Stomach (tissue), 9 donors: ENCODE measurements around the gene MUC21. TPM values are rescaled to one million over a fixed set of nuclear protein-coding genes. Genes with fewer than 3 reads are reported as not detected.
"Not testable (repeated sequence)": the region's sequence is repeated elsewhere in the genome, so short reads cannot be mapped to it uniquely, and the experiment has no call there.

ENCODE experiments used
- DNase-seq, 2 donors: peaks; one replicate each; pipeline versions ENCODE4 v3.0.0 to v3.0.0-alpha.2; 2013 to 2019
- H3K27ac ChIP-seq, 5 donors: fragments of 200-600 bp in 4 of 5; sonication (generic) in 4 of 5; one replicate each; pipeline ENCODE4 v1.5.1; 2013 to 2019; ENCODE audit warnings: mild to moderate bottlenecking in 1 of 5, moderate library complexity in 1 of 5
- H3K27me3 ChIP-seq, 3 donors: fragments of 200-600 bp; sonication (generic); one replicate each; pipeline ENCODE4 v1.5.1; 2017 to 2019; ENCODE audit warnings: mixed run types in 1 of 3
- H3K36me3 ChIP-seq, 4 donors: fragments of 200-600 bp; sonication (generic); 1 replicate in 3 of 4; 2 replicates in 1 of 4; pipeline ENCODE4 v1.5.1; 2016 to 2019
- H3K4me1 ChIP-seq, 4 donors: fragments of 200-600 bp; sonication (generic); one replicate each; pipeline ENCODE4 v1.5.1; 2016 to 2019
- H3K4me3 ChIP-seq, 4 donors: fragments of 200-600 bp; sonication (generic) in 3 of 4; one replicate each; pipeline ENCODE4 v1.5.1; 2016 to 2019; ENCODE audit warnings: mild to moderate bottlenecking in 1 of 4
- H3K9me3 ChIP-seq, 4 donors: fragments of 200-600 bp; sonication (generic); one replicate each; pipeline ENCODE4 v1.5.1; 2016 to 2019
- CTCF ChIP-seq, 7 experiments: fragments of 450-650 bp in 4 of 7; fragments of 200-600 bp in 3 of 7; sonication (generic) in 3 of 7; IDR thresholded peaks; one replicate each; pipeline ENCODE4 v1.5.1; 2016 to 2019; ENCODE audit warnings: antibody characterized with exemption in 7 of 7, control low read depth in 2 of 7, mild to moderate bottlenecking in 1 of 7
- EP300 ChIP-seq: sonication (generic); formaldehyde crosslinking; IDR thresholded peaks from one replicate; pipeline ENCODE4 v1.6.1; 2017; ENCODE audit warnings: antibody characterized with exemption
- POLR2A ChIP-seq, 4 donors: fragments of 450-650 bp; IDR thresholded peaks; one replicate each; pipeline ENCODE4 v1.6.1; 2016; ENCODE audit warnings: antibody characterized with exemption in 4 of 4, control low read depth in 2 of 4, mild to moderate bottlenecking in 1 of 4, moderate library complexity in 1 of 4
- POLR2AphosphoS5 ChIP-seq, 3 donors: sonication (generic); formaldehyde crosslinking; IDR thresholded peaks; one replicate each; pipeline ENCODE4 v1.6.1; 2016; ENCODE audit warnings: antibody characterized with exemption in 3 of 3
- WGBS, 5 donors: extraction: QIAGEN DNeasy Blood & Tissue Kit in 3 of 5; methylation state at CpG; one replicate each; pipeline versions ENCODE4 v1.1.5 to v1.1.7; 2013 to 2018; 5-methylcytosine and 5-hydroxymethylcytosine counted together
- intact Hi-C: fragments of 100-400 bp; cut with DNase I; formaldehyde crosslinking; loops from one replicate; pipeline ENCODE4 v1.15.1; 2023; ENCODE audit warnings: low total_unique reads
- polyA plus RNA-seq, 3 donors: library from polyadenylated mRNA; stranded (reverse); fragments of 200-250 nt; gene quantifications; one replicate each; pipeline ENCODE4 v1.2.3, GENCODE V29; 2013
- total RNA-seq, 5 donors: library from RNA; depleted of rRNA; stranded (reverse); fragments of >200 nt; gene quantifications; one replicate each; pipeline versions ENCODE4 v1.1.0 to v1.2.3, GENCODE V29; 2014 to 2016
- donor health status: healthy with polysubstance abuse.
- donor health status: Bipolar disorder and iron deficiency.
- donor health status: healthy.

The MUC21 gene
- total and polyA plus RNA-seq, 8 donors: 0.18 to 131 (median 1.6) TPM; not detected in 1

GRCh38 chr6:30963641-30964040, 19.9 kb upstream of the MUC21 start:
- no peak for TF ChIP-seq EP300
- no peak for TF ChIP-seq CTCF (IDR thresholded peaks at IDR 0.05)
- no peak for TF ChIP-seq POLR2AphosphoS5 (IDR thresholded peaks at IDR 0.05)
- no peak for TF ChIP-seq POLR2A (IDR thresholded peaks at IDR 0.05)
- Histone ChIP-seq H3K36me3 (no peaks in the 10 kb centered on the region), H3K27me3 (no peaks in the 10 kb centered on the region), H3K4me3 (no peak overlapping the region), H3K9me3 (no peaks in the 10 kb centered on the region), H3K27ac (no peak overlapping the region), H3K4me1 (peaks cover 0 to 6% (median 0%) of the 10 kb centered on the region in 4 donors)
- DNase-seq: no peak
- WGBS, 5 donors: 74 to 85% (median 78%) methylated on average over 6 of the region's 6 CpGs
- intact Hi-C loops: no loop called here

DNA sequence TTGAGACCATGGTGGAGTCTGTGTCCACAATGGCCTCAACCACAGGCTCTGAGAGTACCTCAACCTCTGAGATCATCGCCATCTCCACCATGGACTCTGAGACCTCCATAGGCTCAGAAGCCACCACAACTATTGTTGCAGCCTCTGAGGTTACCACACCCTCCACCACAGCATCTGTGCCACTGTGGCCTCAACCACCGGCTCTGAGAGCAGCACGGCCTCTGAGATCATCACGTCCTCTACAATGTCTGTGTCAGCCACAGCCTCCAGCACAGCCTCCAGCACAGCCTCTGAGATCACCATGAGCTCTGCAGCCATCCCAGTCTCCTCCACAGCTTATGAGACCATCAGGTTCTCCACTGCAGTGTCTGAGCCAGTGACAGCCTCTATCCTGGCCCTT, 19.4 kb upstream of the MUC21 start:
- no peak for DNase-seq
- H3K36me3 ChIP-seq: no peaks in the 10 kb centered on the region
- no peaks in the 10 kb centered on the region for H3K27me3 ChIP-seq
- no peak overlapping the region for H3K4me3 ChIP-seq
- TF ChIP-seq POLR2AphosphoS5 (IDR thresholded peaks at IDR 0.05) (no peak), CTCF (IDR thresholded peaks at IDR 0.05) (no peak), POLR2A (IDR thresholded peaks at IDR 0.05) (no peak), EP300 (no peak)
- intact Hi-C loops: no loop called here
- peaks cover 0 to 6% (median 0%) of the 10 kb centered on the region in 4 donors for H3K4me1 ChIP-seq
- no peaks in the 10 kb centered on the region for H3K9me3 ChIP-seq
- WGBS, 5 donors: 60 to 85% (median 83%) methylated on average over 4 of the region's 4 CpGs
- no peak overlapping the region for H3K27ac ChIP-seq

- Histone ChIP-seq H3K4me1 (peaks cover 0 to 6% (median 0%) of the 10 kb centered on the region in 4 donors), H3K36me3 (no peaks in the 10 kb centered on the region), H3K27me3 (no peaks in the 10 kb centered on the region), H3K4me3 (no peak overlapping the region), H3K27ac (no peak overlapping the region), H3K9me3 (no peaks in the 10 kb centered on the region)
- no peak for TF ChIP-seq POLR2A (IDR thresholded peaks at IDR 0.05)
- WGBS, 5 donors: 77 to 87% (median 84%) methylated on average over 5 of the region's 5 CpGs
- no peak for DNase-seq
- intact Hi-C loops: no loop called here
Measured at GRCh38 chr6:30965140-30965601, 18.3 kb upstream of the MUC21 start.

DNA sequence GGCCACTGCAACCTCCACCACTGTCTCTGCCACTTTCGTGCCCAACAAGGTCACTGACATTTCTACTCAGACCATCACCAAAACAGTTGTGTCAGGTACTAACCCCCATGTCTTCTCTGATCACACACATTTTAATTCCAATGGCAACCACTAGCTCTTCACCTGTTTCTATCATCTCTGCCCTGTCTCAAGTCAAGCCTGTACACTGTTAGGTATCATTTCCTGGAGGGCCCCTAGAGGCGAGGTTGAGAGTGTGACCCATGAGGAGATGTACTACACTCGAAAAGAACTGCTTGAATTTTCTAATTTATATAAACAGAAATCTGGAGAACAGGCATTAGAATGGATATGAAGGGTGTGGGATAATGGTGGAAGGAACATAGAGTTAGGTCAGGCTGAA, 17.4 kb upstream of the MUC21 start:
- intact Hi-C loops: no loop called here
- Histone ChIP-seq H3K4me3 (no peak overlapping the region), H3K9me3 (no peaks in the 10 kb centered on the region), H3K36me3 (no peaks in the 10 kb centered on the region), H3K27me3 (no peaks in the 10 kb centered on the region), H3K4me1 (peaks cover 0 to under 1% (median 0%) of the 10 kb centered on the region in 4 donors), H3K27ac (no peak overlapping the region)
- DNase-seq: no peak
- 65 to 79% (median 70%) methylated on average over 3 of the region's 3 CpGs for WGBS, 5 donors
- TF ChIP-seq EP300: no peak
- no peak for TF ChIP-seq CTCF (IDR thresholded peaks at IDR 0.05)
- no peak for TF ChIP-seq POLR2A (IDR thresholded peaks at IDR 0.05)
- no peak for TF ChIP-seq POLR2AphosphoS5 (IDR thresholded peaks at IDR 0.05)

GRCh38 chr6:30969171-30969570, 14.3 kb upstream of the MUC21 start:
- H3K27me3 ChIP-seq: peaks cover 0 to 10% (median 0%) of the 10 kb centered on the region in 3 donors
- H3K36me3 ChIP-seq, intact Hi-C loops, H3K4me3 ChIP-seq, H3K9me3 ChIP-seq, H3K4me1 ChIP-seq, DNase-seq, H3K27ac ChIP-seq: not testable (repeated sequence)
- 92 to 96% (median 93%) methylated on average over 6 of the region's 6 CpGs for WGBS, 5 donors
